ENCODE results near the gene OR7G1. TPM values are rescaled to one million over a fixed set of nuclear protein-coding genes. Genes with fewer than 3 reads are reported as not detected.

Gene OR7G1
- total and polyA plus RNA-seq, 10 of the 15 experiments (the other 5 are each of a cell fraction or from before 2014, with no cell fraction given), result not detected

DNA sequence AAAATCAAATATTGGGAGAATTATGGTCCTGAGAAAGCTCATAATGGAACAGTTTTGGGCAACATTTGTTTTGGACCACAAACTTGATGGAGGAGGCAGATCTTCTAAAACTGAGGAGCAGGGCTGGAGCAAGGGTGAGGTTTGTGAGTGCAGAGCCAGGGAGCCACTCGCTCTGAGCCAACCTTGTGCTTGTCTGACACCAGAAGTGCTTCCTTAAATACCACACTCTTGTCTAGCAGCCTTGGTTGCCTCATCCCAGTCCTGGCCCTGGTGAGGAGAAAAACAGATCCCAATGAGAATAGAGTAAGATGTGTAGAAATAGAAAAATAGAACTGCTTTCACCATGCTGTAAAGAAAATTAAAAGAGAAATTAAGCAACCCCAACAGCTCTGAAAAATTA is 31.3 kb upstream of the OR7G1 start (continued):
- TF ChIP-seq TCF3 (IDR thresholded peaks at IDR 0.05; ENCODE audit: borderline replicate concordance, insufficient read depth, low read depth, low read length), result no peak
- TF ChIP-seq, protein P1, sequence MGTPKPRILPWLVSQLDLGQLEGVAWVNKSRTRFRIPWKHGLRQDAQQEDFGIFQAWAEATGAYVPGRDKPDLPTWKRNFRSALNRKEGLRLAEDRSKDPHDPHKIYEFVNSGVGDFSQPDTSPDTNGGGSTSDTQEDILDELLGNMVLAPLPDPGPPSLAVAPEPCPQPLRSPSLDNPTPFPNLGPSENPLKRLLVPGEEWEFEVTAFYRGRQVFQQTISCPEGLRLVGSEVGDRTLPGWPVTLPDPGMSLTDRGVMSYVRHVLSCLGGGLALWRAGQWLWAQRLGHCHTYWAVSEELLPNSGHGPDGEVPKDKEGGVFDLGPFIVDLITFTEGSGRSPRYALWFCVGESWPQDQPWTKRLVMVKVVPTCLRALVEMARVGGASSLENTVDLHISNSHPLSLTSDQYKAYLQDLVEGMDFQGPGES (IDR thresholded peaks at IDR 0.05), result no peak

DNA sequence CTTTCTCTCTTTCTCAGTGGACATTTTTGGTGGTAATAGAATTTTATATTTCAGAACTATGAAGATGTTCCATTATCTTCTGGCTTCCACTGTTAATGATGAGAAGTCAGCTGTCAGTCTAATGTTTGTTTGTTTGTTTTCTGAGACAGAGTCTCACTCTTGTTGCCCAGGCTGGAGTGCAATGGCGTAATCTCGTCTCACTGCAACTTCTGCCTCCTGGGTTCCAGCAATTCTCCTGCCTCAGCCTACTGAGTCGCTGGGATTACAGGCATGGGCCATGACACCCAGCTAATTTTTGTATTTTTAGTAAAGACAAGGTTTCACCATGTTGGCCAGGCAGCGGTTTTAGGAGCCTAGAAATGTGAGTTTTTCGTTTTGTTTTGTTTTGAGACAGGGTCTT is 29.4 kb upstream of the OR7G1 start:
- FAIRE-seq, result no peak
- in situ Hi-C loops (cut with MboI), result loop anchor here (25.0 kb wide), 1 partner anchor 1092 kb away; the partner anchor contains the start of gene S1PR2

More for the DNA sequence above, 29.4 kb upstream of the OR7G1 start:
- peaks cover 62% of the 10 kb centered on the region for H3K79me2 ChIP-seq (ENCODE audit: control insufficient read depth, insufficient read depth, low read length)
- POLR2A ChIA-PET, result no interaction called here
- peak; percentile 64 for TF ChIP-seq KLF5 (IDR thresholded peaks at IDR 0.05; ENCODE audit: partially characterized antibody)
- TF ChIP-seq SUZ12 (IDR thresholded peaks at IDR 0.05; ENCODE audit: unreplicated experiment), result no peak
- peak; percentile 78; the same call in 1 of the 2 replicates for TF ChIP-seq CBX5 (IDR thresholded peaks at IDR 0.05; ENCODE audit: low read depth)
- no peak for TF ChIP-seq MEF2A (IDR thresholded peaks at IDR 0.05; ENCODE audit: insufficient read depth, low read depth, low read length)
- H2AFZ ChIP-seq (ENCODE audit: control insufficient read depth, low read depth, low read length), result no peak overlapping the region
- no peak overlapping the region for H3K27ac ChIP-seq (ENCODE audit: control insufficient read depth, insufficient read depth)
- H3K4me2 ChIP-seq (ENCODE audit: control insufficient read depth, insufficient read depth), result no peak overlapping the region
- no peak overlapping the region for H3K9ac ChIP-seq (ENCODE audit: control insufficient read depth, insufficient read depth, low read length)
- peaks cover 35% of the 10 kb centered on the region for H3K9me3 ChIP-seq (replicated peaks; ENCODE audit: control insufficient read depth, insufficient read depth, low read length)
- 100% methylated on average over 5 of the region's 5 CpGs for WGBS (ENCODE audit: insufficient coverage, insufficient replicate concordance, low lambda C conversion rate, missing lambda C conversion rate)
- 0 out of 2 replicates have a peak, but pooled peaks cover 2% of the 10 kb centered on the region for H4K20me1 ChIP-seq (ENCODE audit: control insufficient read depth, insufficient read depth)
- peaks cover 7 to 17% of the 10 kb centered on the region in 2 experiments for H3K36me3 ChIP-seq (ENCODE audit: control insufficient read depth in 2 of 2, insufficient read depth in 2 of 2, low read length in 1 of 2)
- H3K27me3 ChIP-seq (replicated peaks in 1 of 2; ENCODE audit: control insufficient read depth in 2 of 2, insufficient read depth in 2 of 2, low read length in 1 of 2), result no peaks in the 10 kb centered on the region
- RAD21 ChIA-PET (ENCODE audit: unreplicated experiment), result no interaction called here
- BruUV-seq (replicated peaks), result no TSS peak
- SMC1A ChIA-PET (ENCODE audit: uncharacterized antibody, unreplicated experiment), result no interaction called here
- intact Hi-C loops (cut with micrococcal nuclease; ENCODE audit: unreplicated experiment), result no loop called here
- DNase-seq (ENCODE audit: low read depth, low spot score), result no peak
- CTCF ChIA-PET, result no interaction called here
- no peak for ATAC-seq
- no peaks in the 10 kb centered on the region for H3K4me1 ChIP-seq (ENCODE audit: control insufficient read depth, insufficient read depth, low read length)
- H3K4me3 ChIP-seq, result no peak overlapping the region
